ENCODE data around the gene DCC.

- TF ChIP-seq CTCF (IDR thresholded peaks at IDR 0.05), result no peak
- no peak for TF ChIP-seq POLR2AphosphoS5 (IDR thresholded peaks at IDR 0.05)
- no peak for TF ChIP-seq POLR2A (IDR thresholded peaks at IDR 0.05)
Measured at GRCh38 chr18:53139746-53140500, 799.9 kb downstream of the DCC start.
